Large intestine (tissue), 3 donors: ENCODE measurements around the gene JUN. TPM values are rescaled to one million over a fixed set of nuclear protein-coding genes. Genes with fewer than 3 reads are reported as not detected.
"Not testable (repeated sequence)": the region's sequence is repeated elsewhere in the genome, so short reads cannot be mapped to it uniquely, and the experiment has no call there.

ENCODE experiments used
- DNase-seq, 2 donors: peaks; one replicate each; pipeline versions ENCODE4 v3.0.0 to v3.0.0-alpha.2; 2013
- H3K27ac ChIP-seq: one replicate; pipeline ENCODE4 v1.5.1; 2013; ENCODE audit warnings: low read length
- H3K27me3 ChIP-seq: 2 replicates; pipeline ENCODE4 v1.6.1; 2013; ENCODE audit warnings: low read length; ENCODE audit not compliant: control insufficient read depth, insufficient read depth
- H3K36me3 ChIP-seq: 2 replicates; pipeline ENCODE4 v1.6.1; 2013; ENCODE audit warnings: low read length; ENCODE audit not compliant: control insufficient read depth, insufficient read depth
- H3K4me1 ChIP-seq: one replicate; pipeline ENCODE4 v1.6.1; 2013; ENCODE audit warnings: low read length; ENCODE audit not compliant: control insufficient read depth, insufficient read depth
- H3K4me3 ChIP-seq: one replicate; pipeline ENCODE4 v1.5.1; 2013; ENCODE audit warnings: low read length
- H3K9me3 ChIP-seq: one replicate; pipeline ENCODE4 v1.6.1; 2013; ENCODE audit warnings: mild to moderate bottlenecking, low read depth, low read length, moderate library complexity; ENCODE audit not compliant: control insufficient read depth
- whole genome bisulfite sequencing: methylation state at CpG from one replicate; pipeline ENCODE4 v1.1.5; 2013; ENCODE audit warnings: low lambda C conversion rate; ENCODE audit not compliant: insufficient coverage; 5-methylcytosine and 5-hydroxymethylcytosine counted together
- polyA plus RNA-seq: library from polyadenylated mRNA; unstranded; fragments of 120-200 nt; gene quantifications from one replicate; pipeline ENCODE4 v1.2.1, GENCODE V29; 2013

Gene JUN
- polyA plus RNA-seq, 1 donor: 385 TPM

GRCh38 chr1:58811303-58811702, 27.5 kb upstream of the JUN start:
- no peaks in the 10 kb centered on the region for H3K27me3 ChIP-seq
- H3K4me1 ChIP-seq: peaks cover 22% of the 10 kb centered on the region
- DNase-seq: no peak
- no peaks in the 10 kb centered on the region for H3K9me3 ChIP-seq
- 60% methylated on average over 1 of the region's 2 CpGs for WGBS
- no peak overlapping the region for H3K4me3 ChIP-seq
- no peaks in the 10 kb centered on the region for H3K36me3 ChIP-seq
- H3K27ac ChIP-seq: no peak overlapping the region

DNA sequence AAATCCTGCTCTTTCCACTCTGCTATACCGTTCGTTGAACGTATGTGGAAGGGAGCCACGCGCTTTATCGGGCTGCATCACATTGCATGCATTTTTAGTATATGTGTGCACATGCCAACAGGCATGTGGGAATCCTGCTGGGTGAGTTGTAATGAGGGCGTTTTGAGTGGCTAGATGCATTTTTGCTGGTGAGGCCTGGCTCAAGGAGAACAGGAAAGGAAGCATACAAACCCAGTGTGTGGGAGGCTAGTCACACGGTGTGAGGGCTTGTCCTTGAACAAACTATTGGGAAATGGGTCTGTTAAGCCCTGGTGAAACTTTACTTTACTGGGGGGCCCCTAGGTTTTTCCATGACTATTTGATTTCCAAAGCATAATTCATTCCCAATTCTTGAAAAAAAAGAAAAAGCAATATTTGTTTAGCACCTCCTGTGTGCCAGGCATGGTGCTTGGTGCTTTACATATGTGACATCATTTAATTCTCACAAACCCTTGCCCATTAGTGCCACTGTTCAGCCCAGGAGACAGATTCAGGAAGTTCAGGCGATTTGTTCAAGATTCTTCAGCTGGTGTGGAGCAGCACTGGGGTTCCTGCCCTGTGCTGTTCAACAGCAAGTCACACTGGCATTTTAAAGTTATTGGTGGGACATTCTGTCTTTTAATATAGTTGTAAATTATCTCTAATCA, 25.6 kb upstream of the JUN start:
- no peak overlapping the region for H3K4me3 ChIP-seq
- no peaks in the 10 kb centered on the region for H3K9me3 ChIP-seq
- no peaks in the 10 kb centered on the region for H3K27me3 ChIP-seq
- peak overlapping the region; percentile 32 for H3K27ac ChIP-seq
- DNase-seq: peak in 1 of 2 donors; percentile 48
- peaks cover 30% of the 10 kb centered on the region for H3K4me1 ChIP-seq
- no peaks in the 10 kb centered on the region for H3K36me3 ChIP-seq
- 67% methylated on average over 1 of the region's 9 CpGs for WGBS

DNA sequence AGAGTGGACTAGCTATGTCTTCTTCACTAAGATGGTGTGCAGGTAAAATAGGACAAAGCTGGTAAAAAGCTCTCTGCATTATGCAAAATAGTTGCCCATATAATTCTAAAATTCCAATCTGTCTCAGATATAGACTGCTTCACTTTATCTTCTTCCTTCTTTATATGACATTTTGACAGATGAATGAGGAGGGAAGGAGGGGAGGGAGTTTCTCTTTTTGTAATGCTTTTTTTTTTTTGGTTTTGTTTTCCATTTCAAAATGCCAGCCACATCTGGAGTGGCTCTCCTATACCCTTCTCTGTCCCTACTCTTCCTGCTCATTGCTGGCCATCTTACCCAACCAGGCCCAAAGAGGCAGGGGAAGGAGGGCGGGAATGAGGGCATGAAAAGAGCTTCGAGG, 24.2 kb upstream of the JUN start:
- no peaks in the 10 kb centered on the region for H3K36me3 ChIP-seq
- DNase-seq: no peak
- H3K4me3 ChIP-seq: no peak overlapping the region
- no CpG with 5 or more reads among the region's 2 CpGs for WGBS
- no peaks in the 10 kb centered on the region for H3K27me3 ChIP-seq
- H3K27ac ChIP-seq: no peak overlapping the region
- H3K9me3 ChIP-seq: no peaks in the 10 kb centered on the region
- peaks cover 39% of the 10 kb centered on the region for H3K4me1 ChIP-seq

DNA sequence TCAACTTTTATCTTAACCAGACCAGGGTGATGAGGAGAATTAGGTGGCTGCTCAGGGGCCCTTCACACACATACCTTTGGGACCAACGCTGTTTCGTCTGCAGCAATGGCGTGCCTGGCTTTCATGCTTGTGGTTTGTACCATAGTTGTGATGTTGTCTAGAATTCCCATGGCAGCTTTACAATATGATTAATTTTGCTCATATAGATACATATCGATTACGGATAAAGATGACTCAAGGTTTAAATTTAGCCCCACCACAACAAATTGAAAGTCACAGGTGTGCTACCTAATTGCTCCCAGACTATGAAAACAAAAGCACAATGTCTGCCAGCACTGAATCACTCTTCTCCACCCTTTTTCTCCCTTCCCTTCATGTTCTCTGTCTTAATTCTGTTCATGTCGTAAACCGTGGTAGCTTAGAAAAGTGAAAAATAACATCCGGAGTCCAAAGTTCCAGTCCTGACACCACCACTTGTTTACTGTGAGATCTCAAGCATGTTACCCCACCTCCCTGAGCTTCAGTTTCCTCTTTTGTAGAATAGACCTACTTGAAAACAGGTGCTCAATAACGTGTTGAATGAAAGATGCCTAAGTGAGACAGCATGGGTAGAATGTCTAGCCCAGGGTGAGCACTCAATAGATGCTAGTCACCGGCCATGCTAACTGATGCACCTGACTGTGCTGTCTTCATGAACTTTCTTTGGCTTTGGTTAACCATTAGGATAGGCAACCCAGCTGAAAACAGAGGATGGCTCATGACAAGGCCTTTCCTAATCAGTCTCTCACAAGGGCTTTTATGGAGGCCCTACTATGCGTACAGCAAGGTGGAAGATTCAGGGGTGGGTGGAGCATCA, 22.1 kb upstream of the JUN start:
- H3K9me3 ChIP-seq: no peaks in the 10 kb centered on the region
- peaks cover 45% of the 10 kb centered on the region for H3K4me1 ChIP-seq
- no peaks in the 10 kb centered on the region for H3K27me3 ChIP-seq
- H3K4me3 ChIP-seq: no peak overlapping the region
- peak; percentile 54 to 85 for DNase-seq
- WGBS: 55% methylated on average over 3 of the region's 11 CpGs
- H3K27ac ChIP-seq: peak overlapping the region; percentile 63
- no peaks in the 10 kb centered on the region for H3K36me3 ChIP-seq

DNA sequence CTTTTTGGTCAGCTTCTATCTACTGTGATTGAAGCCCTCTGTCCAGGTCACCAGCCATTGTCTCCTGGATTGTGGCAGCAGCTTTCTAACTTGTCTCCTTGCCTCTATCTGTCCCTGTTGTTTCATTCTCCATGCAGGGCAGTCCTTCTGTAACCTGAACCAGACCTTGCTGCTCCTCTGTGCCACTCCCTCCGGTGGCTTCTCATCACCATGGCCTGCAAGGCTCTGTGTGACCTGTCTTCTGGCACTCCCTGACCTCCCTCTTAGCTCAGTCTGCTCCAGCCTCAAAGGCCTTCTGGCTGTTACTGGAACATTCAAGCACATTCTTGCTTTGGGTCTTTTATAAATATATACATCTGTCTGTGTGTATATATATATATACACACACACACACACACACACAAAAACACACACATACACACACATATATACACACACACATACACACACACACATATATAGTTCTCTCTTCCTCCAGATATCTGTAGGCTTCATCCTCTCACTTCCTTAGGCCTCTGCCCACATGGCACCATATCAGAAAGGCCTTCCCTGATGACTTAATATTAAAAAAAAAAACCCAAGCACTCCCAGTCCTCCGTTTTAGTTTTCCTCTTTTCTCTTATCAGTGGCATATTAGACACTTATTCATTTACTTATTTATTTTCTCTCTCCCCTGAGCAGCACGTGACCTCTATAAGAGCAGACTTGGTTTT, 21.2 kb upstream of the JUN start:
- no peaks in the 10 kb centered on the region for H3K27me3 ChIP-seq
- H3K4me1 ChIP-seq: peaks cover 45% of the 10 kb centered on the region
- H3K36me3 ChIP-seq: no peaks in the 10 kb centered on the region
- 0% methylated on average over 1 of the region's 3 CpGs for WGBS
- H3K27ac ChIP-seq: peak overlapping the region; percentile 63
- DNase-seq: peak in 1 of 2 donors; percentile 42
- no peaks in the 10 kb centered on the region for H3K9me3 ChIP-seq
- H3K4me3 ChIP-seq: no peak overlapping the region

- H3K27me3 ChIP-seq: no peaks in the 10 kb centered on the region
- no CpG with 5 or more reads among the region's 2 CpGs for WGBS
- DNase-seq: peak in 1 of 2 donors; percentile 42
- H3K27ac ChIP-seq: peak overlapping the region; percentile 34
- no peaks in the 10 kb centered on the region for H3K36me3 ChIP-seq
- no peaks in the 10 kb centered on the region for H3K9me3 ChIP-seq
- no peak overlapping the region for H3K4me3 ChIP-seq
- H3K4me1 ChIP-seq: peaks cover 37% of the 10 kb centered on the region
Observed at GRCh38 chr1:58803858-58804257, 20.0 kb upstream of the JUN start.

- no peaks in the 10 kb centered on the region for H3K36me3 ChIP-seq
- 18% methylated on average over 2 of the region's 5 CpGs for WGBS
- H3K9me3 ChIP-seq: no peaks in the 10 kb centered on the region
- peak overlapping the region; percentile 34 for H3K27ac ChIP-seq
- H3K27me3 ChIP-seq: no peaks in the 10 kb centered on the region
- peak; percentile 35 to 75 for DNase-seq
- H3K4me1 ChIP-seq: peaks cover 37% of the 10 kb centered on the region
- no peak overlapping the region for H3K4me3 ChIP-seq
Observed at GRCh38 chr1:58802640-58803399, 19.0 kb upstream of the JUN start.

DNA sequence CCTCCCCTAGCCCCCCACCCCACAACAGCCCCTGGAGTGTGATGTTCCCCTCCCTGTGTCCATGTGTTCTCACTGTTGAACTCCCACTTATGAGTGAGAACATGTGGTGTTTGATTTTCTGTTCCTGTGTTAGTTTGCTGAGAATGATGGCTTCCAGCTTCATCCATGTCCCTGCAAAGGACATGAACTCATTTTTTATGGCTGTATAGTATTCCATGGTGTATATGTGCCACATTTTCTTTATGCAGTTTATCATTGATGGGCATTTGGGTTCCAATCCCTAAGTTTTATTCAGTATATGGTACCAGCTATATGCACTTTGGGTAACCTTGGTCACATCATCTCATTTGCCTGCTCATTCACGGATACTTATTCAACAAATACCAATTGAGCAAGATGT, 17.4 kb upstream of the JUN start:
- WGBS: no CpG with 5 or more reads among the region's 1 CpG
- not testable (repeated sequence) for H3K9me3 ChIP-seq, H3K27me3 ChIP-seq, H3K4me3 ChIP-seq, H3K27ac ChIP-seq, H3K36me3 ChIP-seq, DNase-seq
- peaks cover 34% of the 10 kb centered on the region for H3K4me1 ChIP-seq

DNA sequence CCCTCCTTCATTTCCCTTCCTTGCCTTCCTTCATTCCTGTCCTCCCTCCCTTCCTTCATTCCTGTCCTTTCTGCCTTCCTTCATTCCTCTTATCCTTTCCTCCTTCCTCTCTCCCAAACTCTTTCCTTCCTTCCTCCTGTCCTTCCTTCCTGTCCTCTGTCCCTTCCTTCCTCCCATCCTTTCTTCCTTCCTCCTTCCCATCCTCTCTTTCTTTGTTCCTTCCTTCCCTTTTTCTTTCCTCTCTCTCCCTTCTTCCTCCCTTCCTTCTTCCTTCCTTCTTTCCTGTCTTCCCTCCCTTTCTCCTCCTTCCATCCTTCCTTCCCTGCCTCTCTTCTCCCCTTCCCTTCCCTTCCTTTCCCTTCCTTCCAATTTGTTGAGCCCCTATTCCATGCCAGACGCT, 15.8 kb upstream of the JUN start:
- no CpG with 5 or more reads among the region's 1 CpG for WGBS
- Histone ChIP-seq H3K4me3 (no peak overlapping the region), H3K36me3 (no peaks in the 10 kb centered on the region), H3K4me1 (peaks cover 20% of the 10 kb centered on the region), H3K27ac (no peak overlapping the region), H3K27me3 (no peaks in the 10 kb centered on the region), H3K9me3 (no peaks in the 10 kb centered on the region)
- DNase-seq: no peak
